ENCODE data around the gene SHISA3.
A peak's percentile ranks its signal among the peaks of the same experiment; 100 is the strongest.

Gene SHISA3

GRCh38 chr4:42392436-42392835, 4.9 kb upstream of the SHISA3 start:
- no peak for DNase-seq

DNA sequence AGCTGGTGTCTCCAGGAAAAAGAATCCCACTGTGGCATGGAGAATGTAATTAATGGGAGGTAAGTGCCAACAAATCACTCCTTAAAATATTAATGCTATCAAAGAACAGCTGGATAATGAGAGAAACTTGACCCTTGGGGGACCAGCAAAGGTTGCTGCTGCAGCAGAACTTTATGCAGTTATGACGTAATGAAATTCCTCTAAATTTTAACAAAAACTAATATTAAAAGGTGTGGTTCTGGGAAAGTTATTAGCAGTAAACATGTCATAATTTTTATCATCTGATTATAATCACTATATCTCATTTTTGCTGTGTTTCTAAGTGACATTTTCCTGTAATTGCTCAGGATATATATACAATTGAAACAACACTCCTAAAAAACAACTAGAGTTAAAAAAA, 1.7 kb upstream of the SHISA3 start:
- no peak for DNase-seq

GRCh38 chr4:42396361-42396751, 932 bp upstream of the SHISA3 start:
- DNase-seq, result no peak

DNA sequence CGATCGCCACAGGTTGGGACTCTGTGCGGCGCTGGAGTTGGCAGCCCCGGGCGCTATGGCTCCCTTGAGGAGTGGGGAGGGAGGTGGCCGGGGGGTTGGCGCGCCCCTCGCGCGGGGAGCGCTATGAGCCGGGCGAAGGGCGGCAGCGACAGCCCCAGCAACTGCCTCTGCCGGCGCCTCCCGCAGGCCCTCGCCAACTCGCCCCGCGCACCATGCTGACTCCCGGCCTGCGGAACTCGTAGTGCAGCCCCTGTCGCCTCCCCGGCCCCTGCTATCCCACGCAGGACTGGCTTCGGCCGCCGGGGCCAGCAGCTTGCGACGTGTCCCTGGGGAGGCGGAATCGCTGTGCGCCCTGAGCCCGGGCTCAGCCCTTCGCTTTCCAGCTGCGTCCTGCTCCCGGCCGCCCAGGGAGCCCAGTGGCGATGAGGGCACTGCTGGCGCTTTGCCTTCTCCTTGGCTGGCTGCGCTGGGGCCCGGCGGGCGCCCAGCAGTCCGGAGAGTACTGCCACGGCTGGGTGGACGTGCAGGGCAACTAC, 415 bp downstream of the SHISA3 start:
- DNase-seq, result no peak

- DNase-seq, result peak; percentile 22
Measured at GRCh38 chr4:42398171-42398870, 1.0 kb downstream of the SHISA3 start.

GRCh38 chr4:42398871-42399331, 1.6 kb downstream of the SHISA3 start:
- DNase-seq, result no peak

- DNase-seq, result no peak
Measured at GRCh38 chr4:42399393-42399792, 2.1 kb downstream of the SHISA3 start.

- DNase-seq, result no peak
Measured at GRCh38 chr4:42401171-42401570, 3.9 kb downstream of the SHISA3 start.

DNA sequence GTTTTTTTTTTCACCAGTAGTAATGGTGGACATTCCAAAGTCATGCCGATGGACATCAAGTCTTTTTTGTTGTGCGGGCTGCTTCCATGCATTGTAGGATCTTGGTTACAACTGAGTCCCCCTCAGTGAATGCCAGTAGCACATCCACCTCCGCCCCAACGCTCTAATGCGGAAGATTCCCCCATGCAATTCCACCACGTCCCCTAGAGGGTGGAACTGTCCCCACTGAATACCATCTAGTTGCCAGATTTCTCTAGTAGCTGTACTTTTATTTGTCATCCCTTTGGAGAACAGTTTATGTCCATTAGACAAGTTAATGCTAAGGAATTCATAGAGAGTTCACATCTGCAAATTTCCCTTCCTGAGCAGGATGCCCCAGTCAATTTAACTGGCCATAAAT, 6.7 kb downstream of the SHISA3 start:
- no peak for DNase-seq

GRCh38 chr4:42410446-42410845, 13.2 kb downstream of the SHISA3 start:
- no peak for DNase-seq

DNA sequence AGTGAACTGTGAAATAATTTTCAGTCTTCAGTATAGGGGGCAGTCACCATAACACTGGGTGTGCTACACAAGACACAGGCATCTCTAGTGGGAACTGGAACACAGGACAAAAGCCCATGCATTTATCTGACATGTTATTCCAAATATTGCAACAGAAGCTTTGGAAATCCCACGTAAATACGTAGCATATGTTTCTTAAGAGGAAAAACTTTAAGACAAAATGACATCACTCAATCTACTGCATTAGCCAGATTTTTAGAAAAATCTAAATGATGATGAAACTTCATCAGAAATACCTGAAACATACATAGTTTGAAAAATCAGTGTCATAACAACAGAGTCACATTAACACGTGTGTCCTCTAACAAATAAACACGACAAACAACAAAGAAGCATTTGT, 14.5 kb downstream of the SHISA3 start:
- DNase-seq, result no peak

GRCh38 chr4:42412251-42412650, 15.0 kb downstream of the SHISA3 start:
- DNase-seq, result no peak

- no peak for DNase-seq
Measured at GRCh38 chr4:42415281-42415680, 18.0 kb downstream of the SHISA3 start.

DNA sequence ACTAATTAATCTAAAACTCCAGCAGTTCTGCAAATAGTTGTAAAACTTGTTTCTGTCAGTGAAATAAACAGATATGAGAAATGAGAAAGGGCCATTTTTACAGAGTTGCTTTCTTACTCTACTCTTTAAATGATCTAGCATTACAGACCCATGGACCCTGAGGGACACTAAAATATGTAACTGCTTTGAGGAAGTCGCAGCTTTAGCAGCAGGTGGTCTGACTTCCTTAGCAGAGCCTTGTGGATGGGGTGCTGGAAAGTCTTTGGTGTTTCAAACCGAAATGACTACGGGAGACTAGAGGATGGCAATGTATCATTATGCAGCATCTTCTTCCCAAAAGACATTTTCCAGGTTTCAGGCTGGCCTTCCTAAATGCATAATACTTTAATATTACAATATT, 18.7 kb downstream of the SHISA3 start:
- DNase-seq, result no peak

DNA sequence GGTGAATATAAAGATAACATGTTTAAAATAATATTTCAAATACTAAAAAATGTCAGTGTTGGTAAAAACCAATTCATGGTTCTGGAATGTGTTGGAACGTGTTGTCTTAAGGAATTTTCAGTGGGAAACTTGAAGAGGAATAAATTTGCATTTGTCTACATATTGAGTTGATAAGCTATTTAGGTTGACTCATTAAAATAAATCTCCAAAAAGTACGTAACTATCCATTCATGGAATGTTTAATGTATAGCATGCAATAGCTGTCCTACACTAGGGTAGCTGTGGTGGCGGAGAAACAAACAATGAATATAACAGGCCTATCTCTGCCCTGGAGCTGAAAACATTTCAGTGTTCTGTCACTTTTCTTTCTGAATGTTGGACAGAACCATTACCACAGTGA, 20.3 kb downstream of the SHISA3 start:
- no peak for DNase-seq

DNA sequence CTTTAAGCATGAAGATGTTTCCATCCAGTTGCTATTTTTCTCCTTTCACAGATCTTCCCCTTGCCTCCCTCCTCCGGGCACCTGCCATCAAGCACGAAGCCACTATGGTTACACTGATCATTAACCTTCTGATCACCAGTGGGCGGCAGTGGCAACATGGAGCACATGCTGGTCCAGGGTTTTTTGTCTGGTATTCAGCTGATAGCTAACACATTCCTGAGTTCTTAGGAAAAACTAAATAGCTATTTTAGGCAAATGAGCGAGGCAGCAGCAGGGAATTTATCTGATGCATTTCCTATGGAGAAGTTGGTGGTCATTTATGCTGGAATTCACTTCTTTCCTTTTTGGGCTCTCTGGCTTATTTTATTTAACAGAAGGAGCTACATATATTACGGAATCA, 22.9 kb downstream of the SHISA3 start:
- no peak for DNase-seq

GRCh38 chr4:42425146-42426065, 28.1 kb downstream of the SHISA3 start:
- no peak for DNase-seq

DNA sequence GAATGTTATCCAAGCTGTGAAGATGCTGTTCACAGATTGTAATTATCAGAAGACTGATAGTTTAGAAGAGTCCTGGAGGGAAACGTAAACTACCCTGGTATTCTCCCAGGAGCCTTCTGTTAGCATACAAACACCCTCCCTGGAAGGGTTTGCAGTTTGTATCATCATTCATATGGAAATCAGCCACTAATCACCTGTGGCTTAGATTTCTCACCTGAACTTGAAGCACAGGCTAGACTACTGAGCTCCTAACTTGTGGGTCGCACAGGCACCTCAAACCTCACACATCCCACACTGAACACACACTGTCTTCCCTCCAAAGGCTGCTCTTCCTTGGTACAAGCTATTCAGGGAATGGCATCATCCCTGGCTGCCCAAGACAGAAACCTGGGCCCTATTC, 30.7 kb downstream of the SHISA3 start:
- DNase-seq, result no peak

DNA sequence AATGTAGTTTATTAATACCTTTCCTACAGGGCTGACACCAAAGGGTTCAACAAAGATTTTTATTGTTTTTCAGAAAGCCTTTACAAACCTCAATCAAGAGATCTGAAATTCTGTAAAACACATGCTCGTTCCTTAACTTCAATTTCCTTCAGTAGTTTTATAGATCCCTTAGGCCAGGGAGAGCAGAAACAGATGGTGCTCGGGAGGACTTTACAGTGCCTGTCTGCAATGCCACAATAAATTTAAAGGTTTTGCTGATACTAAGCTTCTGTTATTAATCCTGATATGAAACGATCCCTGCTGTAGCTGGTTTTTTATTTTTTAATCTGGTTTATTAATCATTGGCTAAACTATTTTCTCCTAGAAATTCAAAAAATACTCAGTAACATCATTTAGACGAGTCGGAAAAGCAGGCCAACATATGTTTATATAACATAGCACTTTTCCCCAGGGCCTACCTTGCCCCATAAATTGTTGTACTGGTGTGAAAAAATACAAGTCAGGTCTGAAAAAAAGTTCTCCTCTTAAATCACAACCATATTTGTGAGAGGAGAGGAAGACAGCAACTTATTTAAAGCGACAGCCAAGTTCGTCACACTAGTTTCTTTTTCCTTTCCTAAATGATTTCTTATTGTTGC, 39.8 kb downstream of the SHISA3 start:
- DNase-seq, result no peak

DNA sequence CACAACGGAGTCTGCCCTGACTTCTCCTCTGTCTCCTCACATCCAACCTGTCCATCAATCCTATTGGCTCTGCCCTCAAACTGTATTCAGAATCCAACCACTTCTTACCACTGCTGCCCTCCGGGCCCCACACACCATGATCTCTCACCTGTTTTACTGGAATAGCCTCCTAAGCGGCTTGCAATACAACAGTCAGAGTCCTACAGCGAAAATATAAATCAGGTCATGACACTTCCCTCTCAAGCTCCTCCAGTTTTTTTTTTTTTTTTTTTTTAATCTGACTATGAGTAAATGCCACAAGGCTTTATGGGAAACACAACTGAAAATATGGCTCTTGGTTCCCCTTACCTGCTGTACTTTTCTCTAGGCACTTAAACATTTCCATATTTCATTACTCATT, 42.8 kb downstream of the SHISA3 start:
- no peak for DNase-seq

DNA sequence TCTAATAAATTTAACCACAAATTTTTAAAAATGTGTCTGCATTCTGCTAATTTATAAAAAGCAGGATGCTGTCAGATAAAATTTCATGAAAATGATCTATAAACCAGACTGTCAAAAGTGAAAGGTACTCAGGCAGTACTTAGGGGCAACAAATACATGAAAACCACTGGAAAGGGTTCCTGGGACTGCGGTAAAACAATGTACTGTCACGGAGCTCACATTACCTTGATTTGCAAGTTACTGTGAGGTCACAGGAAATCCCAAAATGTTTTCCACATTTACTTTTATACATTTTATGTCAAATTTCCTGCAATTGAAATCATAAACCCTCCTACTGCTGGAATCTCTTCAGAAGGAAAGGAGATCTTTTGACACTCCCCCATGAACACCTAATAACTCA, 45.3 kb downstream of the SHISA3 start:
- DNase-seq, result no peak

- DNase-seq, result no peak
Measured at GRCh38 chr4:42445038-42445437, 47.8 kb downstream of the SHISA3 start.

- no peak for DNase-seq
Measured at GRCh38 chr4:42446823-42447222, 49.5 kb downstream of the SHISA3 start.

Data from NCI-H345 (cell line).